A549 (cell line): Measurements from ENCODE around the gene MRPL14. TPM values are rescaled to one million over a fixed set of nuclear protein-coding genes. Genes with fewer than 3 reads are reported as not detected.

Experiments
- ATAC-seq, 2 experiments: fragments of 200-7000 bp in 1 of 2; fragments of >200 bp in 1 of 2; cut with Nextera tagmentation in 1 of 2; cut with Tn5 transposase in 1 of 2; 3 replicates each; pipeline versions ENCODE4 v1.8.0 to v1.9.1; 2018 to 2020; ENCODE audit warnings: mild to moderate bottlenecking in 1 of 2, moderate library complexity in 1 of 2
- CTCF ChIA-PET: fragments of 300-600 bp; sonication (Branson Sonifier 250); formaldehyde crosslinking; extraction: SDS; loops from one replicate; lab custom pipeline; 2021; ENCODE audit warnings: antibody characterized with exemption, inconsistent platforms; lab: Yijun Ruan, JAX
- POLR2A ChIA-PET: fragments of 350-600 bp; formaldehyde crosslinking; extraction: SDS; loops from one replicate; lab custom pipeline; 2021; ENCODE audit warnings: antibody characterized with exemption, inconsistent platforms; lab: Yijun Ruan, JAX
- DNase-seq, 2 experiments: peaks; one replicate each; pipeline versions ENCODE4 v3.0.0 to v3.0.0-alpha.2; 2011 to 2016; ENCODE audit warnings: low read depth in 1 of 2, low spot score in 1 of 2
- FAIRE-seq: peaks from 2 replicates; lab custom pipeline; 2011; peaks lifted over from hg19 to GRCh38; lab: Jason Lieb, UNC
- H3K27ac ChIP-seq, 2 experiments: fragments of >200 bp; sonication (Bioruptor Twin); formaldehyde crosslinking; 3 replicates each; pipeline ENCODE4 v1.5.1; 2016 to 2017
- H3K4me1 ChIP-seq: fragments of >200 bp; sonication (Bioruptor Twin); formaldehyde crosslinking; 3 replicates; pipeline ENCODE4 v1.6.1; 2016
- H3K4me2 ChIP-seq: fragments of >200 bp; sonication (Bioruptor Twin); formaldehyde crosslinking; 3 replicates; pipeline ENCODE4 v1.6.1; 2016
- H3K4me3 ChIP-seq: fragments of >200 bp; sonication (Bioruptor Twin); formaldehyde crosslinking; 3 replicates; pipeline ENCODE4 v1.5.1; 2016
- H3K9me3 ChIP-seq: fragments of >200 bp; sonication (Bioruptor Twin); formaldehyde crosslinking; 3 replicates; pipeline ENCODE4 v1.6.1; 2016
- BHLHE40 ChIP-seq: IDR thresholded peaks from 2 replicates; pipeline ENCODE4 v1.6.1; 2012; ENCODE audit warnings: low read depth, low read length, inconsistent platforms
- CBX2 ChIP-seq: fragments of 200-600 bp; sonication (generic); IDR thresholded peaks from 2 replicates; pipeline ENCODE4 v1.6.1; 2016; ENCODE audit warnings: low read depth, mild to moderate bottlenecking, borderline replicate concordance
- CHD4 ChIP-seq: fragments of 200-600 bp; sonication (generic); IDR thresholded peaks from 2 replicates; pipeline ENCODE4 v1.6.1; 2016; ENCODE audit warnings: antibody characterized with exemption, mild to moderate bottlenecking, borderline replicate concordance
- ELK1 ChIP-seq: fragments of 150-350 bp; IDR thresholded peaks from 2 replicates; pipeline ENCODE4 v1.6.1; 2014; ENCODE audit warnings: low read depth, mild to moderate bottlenecking, low read length
- FOXS1 ChIP-seq: fragments of 250-450 bp; sonication (Bioruptor Pico); IDR thresholded peaks from 2 replicates; pipeline ENCODE4 v1.5.0; 2020; ENCODE audit warnings: mild to moderate bottlenecking, moderate library complexity
- GATA3 ChIP-seq: IDR thresholded peaks from 2 replicates; pipeline ENCODE4 v1.6.1; 2012; ENCODE audit warnings: borderline replicate concordance
- HOXA7 ChIP-seq: fragments of 250-450 bp; sonication (Bioruptor Pico); IDR thresholded peaks from 2 replicates; pipeline ENCODE4 v1.5.0; 2020; ENCODE audit warnings: mild to moderate bottlenecking, moderate library complexity
- KDM1A ChIP-seq: fragments of 200-600 bp; sonication (generic); IDR thresholded peaks from 2 replicates; pipeline ENCODE4 v1.6.1; 2016; ENCODE audit warnings: low read depth, mild to moderate bottlenecking
- MAX ChIP-seq: IDR thresholded peaks from 2 replicates; pipeline ENCODE4 v1.6.1; 2012
- MYC ChIP-seq: IDR thresholded peaks from 2 replicates; pipeline ENCODE4 v1.6.1; 2012; ENCODE audit warnings: mild to moderate bottlenecking, inconsistent platforms, low read length, improper control_type of control experiment, borderline replicate concordance
- NPAS2 ChIP-seq: fragments of 250-450 bp; sonication (Bioruptor Pico); IDR thresholded peaks from 2 replicates; pipeline ENCODE4 v1.8.0; 2022; ENCODE audit warnings: mild to moderate bottlenecking, moderate library complexity, borderline replicate concordance
- POLR2A ChIP-seq: IDR thresholded peaks from 2 replicates; pipeline ENCODE4 v1.6.1; 2012; ENCODE audit warnings: mild to moderate bottlenecking, low read length
- POLR2AphosphoS2 ChIP-seq: conservative IDR thresholded peaks from 2 replicates; pipeline ENCODE4 v1.6.1; 2012; ENCODE audit warnings: low read length, improper control_type of control experiment, inconsistent platforms
- RAD21 ChIP-seq, 2 experiments: fragments of >200 bp in 1 of 2; sonication (Bioruptor Twin) in 1 of 2; formaldehyde crosslinking in 1 of 2; IDR thresholded peaks in 1 of 2; conservative IDR thresholded peaks in 1 of 2; 2 replicates in 1 of 2; 3 replicates in 1 of 2; pipeline ENCODE4 v1.6.1; 2012 to 2018; ENCODE audit warnings: inconsistent platforms in 1 of 2
- SMC3 ChIP-seq: fragments of >200 bp; sonication (Bioruptor Twin); formaldehyde crosslinking; IDR thresholded peaks from 3 replicates; pipeline ENCODE4 v1.6.1; 2018; ENCODE audit warnings: inconsistent platforms
- ZC3H11A ChIP-seq: fragments of 450-650 bp; IDR thresholded peaks from 2 replicates; pipeline ENCODE4 v1.6.1; 2014; ENCODE audit warnings: antibody characterized with exemption, mild to moderate bottlenecking
- WGBS: methylation state at CpG from one replicate; pipeline ENCODE4 v1.1.6; 2017; ENCODE audit errors: missing lambda C conversion rate; 5-methylcytosine and 5-hydroxymethylcytosine counted together
- polyA plus RNA-seq, 4 experiments: library from polyadenylated mRNA; depleted of rRNA in 3 of 4; stranded (reverse); fragments of >200 nt; fragmentation: RNase III in 1 of 4; extraction: RNeasy Plus Mini Kit Qiagen cat#74134 plus additional on column Dnase treatment in 1 of 4; gene quantifications; 2 replicates in 3 of 4; 3 replicates in 1 of 4; pipeline ENCODE4 v1.2.3, GENCODE V29; 2011 to 2017
- TF ChIP-seq, protein P1 (sequence below): fragments of 250-450 bp; sonication (Bioruptor Pico); IDR thresholded peaks from 2 replicates; pipeline ENCODE4 v1.5.0; 2021; ENCODE audit warnings: mild to moderate bottlenecking, moderate library complexity, borderline replicate concordance
- TF ChIP-seq, protein P2 (sequence below): fragments of 250-450 bp; sonication (Bioruptor Pico); IDR thresholded peaks from 2 replicates; pipeline ENCODE4 v1.5.0; 2020; ENCODE audit warnings: low read depth, mild to moderate bottlenecking, moderate library complexity

Gene MRPL14
- polyA plus RNA-seq, 2 of the 4 experiments (the other 2 are of a cell fraction) = 47.1 to 55.3 TPM

GRCh38 chr6:44138717-44139350, 11.6 kb upstream of the MRPL14 start:
- CTCF ChIA-PET = interaction anchor here (0.7 to 1.8 kb wide), 4 partner anchors 30 to 174 kb away, joined by 3 to 6 read pairs (median 4); partner anchors contain the start of gene AARS2

DNA sequence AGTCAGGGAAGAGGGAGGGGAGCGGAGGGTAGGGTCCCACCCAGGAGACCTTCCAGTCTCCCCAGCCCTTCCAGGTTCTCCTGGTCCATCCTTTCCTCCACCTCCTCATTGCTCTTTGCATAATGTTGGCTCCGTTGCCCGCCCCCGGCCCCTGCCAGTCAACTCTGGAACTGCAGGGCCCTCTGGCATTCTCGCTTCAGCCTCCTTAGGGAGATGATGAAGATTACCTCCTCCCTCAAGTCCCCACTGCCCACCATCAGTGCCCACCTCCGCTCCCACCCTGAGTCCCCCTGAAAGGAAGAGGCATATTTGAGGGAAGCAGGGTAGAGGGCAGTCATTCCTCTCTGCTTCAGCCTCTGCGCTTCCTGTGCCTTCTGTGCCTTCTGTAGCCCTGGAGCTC, 8.6 kb upstream of the MRPL14 start:
- ATAC-seq (no peak), FAIRE-seq (no peak), DNase-seq (no peak)
- H3K4me1 ChIP-seq = peaks cover 11% of the 10 kb centered on the region; the same call in 2 of the 3 replicates
- 87% methylated on average over 7 of the region's 7 CpGs for WGBS
- no peaks in the 10 kb centered on the region for H3K9me3 ChIP-seq
- TF ChIP-seq BHLHE40 = no peak
- TF ChIP-seq RAD21 (conservative IDR thresholded peaks at IDR 0.05 in 1 of 2, IDR thresholded peaks at IDR 0.05 in 1 of 2) = no peak
- TF ChIP-seq, protein P1, sequence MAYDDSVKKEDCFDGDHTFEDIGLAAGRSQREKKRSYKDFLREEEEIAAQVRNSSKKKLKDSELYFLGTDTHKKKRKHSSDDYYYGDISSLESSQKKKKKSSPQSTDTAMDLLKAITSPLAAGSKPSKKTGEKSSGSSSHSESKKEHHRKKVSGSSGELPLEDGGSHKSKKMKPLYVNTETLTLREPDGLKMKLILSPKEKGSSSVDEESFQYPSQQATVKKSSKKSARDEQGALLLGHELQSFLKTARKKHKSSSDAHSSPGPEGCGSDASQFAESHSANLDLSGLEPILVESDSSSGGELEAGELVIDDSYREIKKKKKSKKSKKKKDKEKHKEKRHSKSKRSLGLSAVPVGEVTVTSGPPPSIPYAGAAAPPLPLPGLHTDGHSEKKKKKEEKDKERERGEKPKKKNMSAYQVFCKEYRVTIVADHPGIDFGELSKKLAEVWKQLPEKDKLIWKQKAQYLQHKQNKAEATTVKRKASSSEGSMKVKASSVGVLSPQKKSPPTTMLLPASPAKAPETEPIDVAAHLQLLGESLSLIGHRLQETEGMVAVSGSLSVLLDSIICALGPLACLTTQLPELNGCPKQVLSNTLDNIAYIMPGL = no peak
- no peak for TF ChIP-seq CBX2
- TF ChIP-seq ELK1 = no peak
- no peak for TF ChIP-seq CHD4
- no peak for TF ChIP-seq HOXA7 (CRISPR knock-in tag)
- no peak for TF ChIP-seq MYC
- TF ChIP-seq ZC3H11A = no peak
- no peak for TF ChIP-seq POLR2A
- TF ChIP-seq POLR2AphosphoS2 = no peak
- no peak for TF ChIP-seq SMC3
- ChIA-PET POLR2A (no interaction called here), CTCF (interaction anchor here (1.1 to 1.3 kb wide), 2 partner anchors 13 to 39 kb away, joined by 3 to 4 read pairs; no protein-coding TSS in a partner anchor)
- no peak overlapping the region for H3K4me2 ChIP-seq
- no peak overlapping the region for H3K27ac ChIP-seq
- H3K4me3 ChIP-seq = no peak overlapping the region

More at GRCh38 chr6:44138717-44139350, 11.6 kb upstream of the MRPL14 start:
- no peak for FAIRE-seq
- 73% methylated on average over 4 of the region's 6 CpGs for WGBS
- Histone ChIP-seq H3K9me3 (no peaks in the 10 kb centered on the region), H3K4me1 (peaks cover 2% of the 10 kb centered on the region; the same call in 1 of the 3 replicates), H3K27ac (no peak overlapping the region), H3K4me2 (no peak overlapping the region), H3K4me3 (no peak overlapping the region)
- TF ChIP-seq, protein P2, sequence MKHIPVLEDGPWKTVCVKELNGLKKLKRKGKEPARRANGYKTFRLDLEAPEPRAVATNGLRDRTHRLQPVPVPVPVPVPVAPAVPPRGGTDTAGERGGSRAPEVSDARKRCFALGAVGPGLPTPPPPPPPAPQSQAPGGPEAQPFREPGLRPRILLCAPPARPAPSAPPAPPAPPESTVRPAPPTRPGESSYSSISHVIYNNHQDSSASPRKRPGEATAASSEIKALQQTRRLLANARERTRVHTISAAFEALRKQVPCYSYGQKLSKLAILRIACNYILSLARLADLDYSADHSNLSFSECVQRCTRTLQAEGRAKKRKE (CRISPR knock-in tag) = no peak
- no peak for ATAC-seq
- DNase-seq = no peak
- POLR2A ChIA-PET = no interaction called here

DNA sequence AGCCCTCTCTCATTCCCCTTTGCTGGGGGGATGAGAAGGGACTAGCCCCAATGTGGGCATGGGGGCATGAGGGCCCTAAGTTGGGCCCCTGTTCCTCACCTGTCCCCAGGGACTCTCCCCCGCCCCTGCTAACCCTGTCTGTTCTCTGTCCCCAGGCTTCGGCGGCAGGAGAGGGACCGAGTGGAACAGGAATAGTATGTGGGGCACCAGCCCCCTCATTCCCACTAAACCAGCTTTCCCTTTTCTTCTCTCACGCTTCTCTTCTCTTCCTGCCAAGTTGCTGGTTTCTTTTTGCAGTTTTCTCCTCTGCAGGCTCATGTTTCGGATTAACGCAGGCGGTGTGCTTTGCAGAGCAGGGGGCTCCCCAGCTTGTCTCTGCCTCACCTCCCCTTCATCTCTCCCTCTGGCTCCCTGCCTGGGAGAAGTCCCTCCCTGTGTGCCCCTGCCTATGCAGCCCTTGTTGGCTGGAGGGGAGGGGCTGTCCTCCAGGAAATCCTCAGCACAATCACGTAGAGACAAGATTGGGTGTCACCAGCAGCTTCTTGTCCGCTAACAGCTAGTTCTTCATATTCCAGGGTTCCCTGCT, 8.0 kb upstream of the MRPL14 start:
- no peak for ATAC-seq
- H3K27ac ChIP-seq = no peak overlapping the region
- no peak for FAIRE-seq
- H3K4me3 ChIP-seq = no peak overlapping the region
- TF ChIP-seq MAX = no peak
- TF ChIP-seq, protein P1 = no peak
- TF ChIP-seq GATA3 = no peak
- TF ChIP-seq FOXS1 = no peak
- TF ChIP-seq KDM1A = no peak
- no peak for TF ChIP-seq NPAS2 (CRISPR knock-in tag)
- no peak for TF ChIP-seq MYC
- TF ChIP-seq, all 56 proteins: peak for 0
- CTCF ChIA-PET = interaction anchor here (1.1 to 2.1 kb wide), 3 partner anchors 14 to 39 kb away, joined by 3 to 12 read pairs (median 4); no protein-coding TSS in a partner anchor
- Histone ChIP-seq H3K4me2 (no peak overlapping the region), H3K9me3 (no peaks in the 10 kb centered on the region), H3K4me1 (peaks cover 11% of the 10 kb centered on the region; the same call in 2 of the 3 replicates)
- no peak for DNase-seq
- POLR2A ChIA-PET = no interaction called here
- WGBS = 92% methylated on average over 9 of the region's 10 CpGs
